Panc1 (cell line): Measurements from ENCODE around the gene E2F2.

Experiments
- CTCF ChIP-seq: fragments of 450-650 bp; IDR thresholded peaks from 2 replicates; pipeline ENCODE4 v1.5.1; 2017; ENCODE audit warnings: mild to moderate bottlenecking
- POLR2AphosphoS5 ChIP-seq: IDR thresholded peaks from 2 replicates; pipeline ENCODE4 v1.6.1; 2012; ENCODE audit warnings: mild to moderate bottlenecking, low read depth, low read length, moderate library complexity
- REST ChIP-seq, 2 experiments: IDR thresholded peaks; 2 replicates each; pipeline ENCODE4 v1.6.1; 2011 to 2012; ENCODE audit warnings: low read depth in 2 of 2, control low read depth in 1 of 2, low read length in 1 of 2, mild to moderate bottlenecking in 1 of 2, moderate library complexity in 1 of 2; ENCODE audit not compliant: insufficient read depth in 1 of 2

DNA sequence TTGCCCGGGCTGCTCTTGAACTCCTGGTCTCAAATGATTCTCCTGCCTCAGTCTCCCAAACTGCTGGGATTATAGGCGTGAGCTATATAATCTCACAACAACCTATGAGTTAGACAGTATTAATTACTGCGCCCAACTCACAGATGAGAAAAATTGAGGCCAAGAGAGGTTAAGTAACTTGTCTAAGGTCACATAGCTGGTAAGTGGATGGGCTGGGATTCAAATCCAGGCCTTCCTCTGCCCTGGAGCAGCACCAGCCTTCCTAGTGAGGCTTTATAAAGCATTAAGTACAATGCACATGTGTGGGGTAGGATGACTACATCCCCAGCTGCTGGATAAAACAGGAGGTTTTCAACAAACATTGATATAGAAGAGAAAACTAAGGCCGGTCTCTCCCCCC, 15.1 kb downstream of the E2F2 start:
- no peak for TF ChIP-seq POLR2AphosphoS5
- no peak for TF ChIP-seq REST (IDR thresholded peaks at IDR 0.05; ENCODE audit: insufficient read depth in 1 of 2, low read depth in 2 of 2, low read length in 1 of 2)
- no peak for TF ChIP-seq CTCF
